ENCODE data around the gene GVQW3.

Gene GVQW3

GRCh38 chr11:76380977-76381719 lies at the start of gene GVQW3, which contains the start of gene THAP12:
Gene GVQW3, plus strand, starts transcription at chr11:76381323. Its CDS starts 506 bp downstream, at chr11:76381829.
Gene THAP12, minus strand, starts transcription at chr11:76381132. Its CDS starts 296 bp downstream, at chr11:76380836.
- peak; percentile 98 for DNase-seq (ENCODE audit: low spot score)

- DNase-seq (ENCODE audit: low spot score) = no peak
Measured at GRCh38 chr11:76334826-76335389, 46.2 kb upstream of the GVQW3 start.

- no peak for DNase-seq (ENCODE audit: low spot score)
Measured at GRCh38 chr11:76335842-76336241, 45.3 kb upstream of the GVQW3 start.

GRCh38 chr11:76336597-76336996 lies 44.5 kb upstream of the GVQW3 start:
- DNase-seq (ENCODE audit: low spot score) = no peak

GRCh38 chr11:76337469-76337868 lies 43.7 kb upstream of the GVQW3 start:
- no peak for DNase-seq (ENCODE audit: low spot score)

- DNase-seq (ENCODE audit: low spot score) = no peak
Measured at GRCh38 chr11:76337923-76338322, 43.2 kb upstream of the GVQW3 start.

- DNase-seq (ENCODE audit: low spot score) = no peak
Measured at GRCh38 chr11:76339221-76339620, 41.9 kb upstream of the GVQW3 start.

- DNase-seq (ENCODE audit: low spot score) = no peak
Measured at GRCh38 chr11:76347466-76347865, 33.7 kb upstream of the GVQW3 start.

GRCh38 chr11:76348348-76348747 lies 32.8 kb upstream of the GVQW3 start:
- DNase-seq (ENCODE audit: low spot score) = no peak

GRCh38 chr11:76355172-76355571 lies 26.0 kb upstream of the GVQW3 start:
- no peak for DNase-seq (ENCODE audit: low spot score)

- no peak for DNase-seq (ENCODE audit: low spot score)
Measured at GRCh38 chr11:76361374-76361773, 19.7 kb upstream of the GVQW3 start.

GRCh38 chr11:76361776-76362175 lies 19.3 kb upstream of the GVQW3 start:
- DNase-seq (ENCODE audit: low spot score) = no peak

- no peak for DNase-seq (ENCODE audit: low spot score)
Measured at GRCh38 chr11:76362716-76363115, 18.4 kb upstream of the GVQW3 start.

- no peak for DNase-seq (ENCODE audit: low spot score)
Measured at GRCh38 chr11:76365038-76365679, 16.0 kb upstream of the GVQW3 start.

- no peak for DNase-seq (ENCODE audit: low spot score)
Measured at GRCh38 chr11:76368490-76368889, 12.6 kb upstream of the GVQW3 start.

GRCh38 chr11:76369406-76369805 lies 11.7 kb upstream of the GVQW3 start:
- no peak for DNase-seq (ENCODE audit: low spot score)

- no peak for DNase-seq (ENCODE audit: low spot score)
Measured at GRCh38 chr11:76371170-76371569, 10.0 kb upstream of the GVQW3 start.

- no peak for DNase-seq (ENCODE audit: low spot score)
Measured at GRCh38 chr11:76376746-76377558, 4.2 kb upstream of the GVQW3 start.

- DNase-seq (ENCODE audit: low spot score) = no peak
Measured at GRCh38 chr11:76379807-76380158, 1.3 kb upstream of the GVQW3 start.

- DNase-seq (ENCODE audit: low spot score) = peak; percentile 53
Measured at GRCh38 chr11:76380159-76380976, 755 bp upstream of the GVQW3 start.

GRCh38 chr11:76382209-76382608 lies 1.1 kb downstream of the GVQW3 start:
- peak; percentile 28 for DNase-seq (ENCODE audit: low spot score)

- DNase-seq (ENCODE audit: low spot score) = no peak
Measured at GRCh38 chr11:76385903-76386302, 4.8 kb downstream of the GVQW3 start.
